GM19328 (cell line): ENCODE results near the gene KCTD16.

ENCODE experiments used
- ATAC-seq: cut with Tn5 transposase; IDR thresholded peaks from one replicate; pipeline ENCODE4 v1.9.1; 2021; ENCODE audit warnings: mild to moderate bottlenecking, moderate library complexity; ENCODE audit not compliant: unreplicated experiment

KCTD16 gene

DNA sequence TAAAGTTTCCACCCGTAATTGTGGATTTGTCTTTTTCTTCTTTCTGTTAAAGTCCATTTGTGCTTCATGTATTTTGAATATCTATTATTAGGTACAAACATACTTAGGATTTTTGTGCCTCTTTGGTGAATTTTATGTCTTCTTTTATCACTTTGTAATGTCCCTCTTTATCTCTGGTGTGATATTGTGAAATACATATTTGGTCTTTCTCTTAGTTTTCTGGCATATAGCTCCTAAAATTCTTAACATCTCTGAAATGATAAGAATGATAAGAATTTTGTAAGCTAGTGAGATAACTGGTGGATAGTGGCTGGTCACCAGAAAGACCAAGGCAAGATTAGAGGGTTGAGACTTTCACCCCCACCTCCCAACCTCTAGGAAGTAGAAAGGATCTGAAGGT lies 111.1 kb downstream of the KCTD16 start:
- ATAC-seq: no peak

DNA sequence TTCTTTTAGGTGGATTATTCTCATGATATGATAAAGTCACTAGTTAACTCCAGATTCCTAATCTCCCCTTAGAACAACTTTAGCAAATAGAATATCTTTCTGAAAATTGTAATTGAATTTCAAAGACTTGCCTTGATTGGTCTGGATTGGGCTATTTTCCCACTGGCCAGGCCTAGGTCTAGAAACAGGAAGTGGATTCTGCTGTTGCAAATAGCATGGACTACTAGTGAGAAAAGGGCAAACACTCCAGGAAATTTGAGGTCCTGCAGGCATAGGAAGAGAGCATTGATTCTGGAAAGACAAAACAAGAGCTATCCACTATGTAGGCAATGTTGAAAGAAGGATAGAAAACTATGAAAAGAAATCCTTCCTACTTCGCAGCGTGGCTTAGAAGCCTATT lies 113.4 kb downstream of the KCTD16 start:
- ATAC-seq: no peak

DNA sequence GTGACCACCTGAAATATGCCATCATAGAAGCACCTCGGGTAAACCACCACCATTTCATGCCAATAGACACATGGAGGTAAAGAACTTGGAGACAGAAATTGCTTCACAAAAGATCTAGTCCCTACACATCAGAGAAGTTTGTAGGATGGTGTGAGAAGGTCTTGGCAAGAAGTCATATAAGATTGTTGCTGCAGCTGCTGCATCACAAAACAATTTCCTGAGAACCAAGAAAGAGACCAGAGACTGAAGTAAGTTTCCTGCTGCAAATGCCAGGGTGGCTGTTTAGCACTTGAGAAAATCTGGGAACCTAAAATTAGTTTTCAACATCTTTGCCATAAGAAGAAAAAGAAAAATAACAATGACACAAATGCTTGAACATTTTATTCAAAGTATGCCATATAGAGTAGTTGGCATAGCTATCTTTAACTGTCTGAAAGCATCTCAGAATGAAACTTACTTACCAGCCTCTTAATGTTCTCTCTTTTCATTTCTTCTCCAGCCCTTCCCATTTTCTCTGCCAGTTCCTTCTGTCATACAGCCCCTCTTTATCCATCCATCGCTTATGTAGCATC lies 114.3 kb downstream of the KCTD16 start:
- no peak for ATAC-seq

DNA sequence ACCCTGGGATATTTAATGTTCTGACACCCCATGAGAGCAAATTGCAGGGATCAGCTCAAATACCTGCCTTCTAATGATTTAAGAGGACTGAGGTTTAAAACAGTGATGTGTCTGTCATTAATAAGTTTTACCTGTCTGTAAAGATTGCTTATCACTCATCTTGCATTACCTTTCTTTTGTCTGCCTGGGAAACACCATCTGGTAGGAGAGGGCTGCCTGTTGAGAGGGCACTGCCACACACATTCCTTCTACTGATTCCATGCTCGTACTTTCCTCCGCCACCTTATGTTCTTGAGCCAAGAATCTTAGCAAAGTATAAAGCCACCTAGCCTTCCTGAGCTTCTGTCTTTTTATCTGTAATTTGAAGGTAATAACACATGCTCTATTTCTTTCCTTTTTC lies 118.6 kb downstream of the KCTD16 start:
- no peak for ATAC-seq

DNA sequence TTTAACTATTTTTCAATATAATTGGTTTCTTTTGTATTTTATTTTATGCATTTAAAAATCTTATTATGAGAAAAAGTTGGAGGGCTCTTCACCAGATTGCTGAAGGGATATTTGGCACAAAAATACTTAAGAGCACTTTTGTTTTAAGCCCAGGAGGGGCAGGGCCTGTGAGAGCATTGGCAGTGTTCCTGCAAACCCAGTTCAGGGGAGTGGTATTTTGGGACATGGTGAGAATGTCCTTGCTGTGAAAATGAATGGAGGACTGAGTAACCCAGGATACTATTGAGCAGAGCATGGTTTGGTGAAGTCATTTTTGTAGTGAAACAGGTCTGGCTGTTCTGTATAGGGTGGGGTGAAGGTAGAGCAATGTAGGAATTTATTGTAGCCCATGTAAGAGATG lies 121.4 kb downstream of the KCTD16 start:
- ATAC-seq: no peak

DNA sequence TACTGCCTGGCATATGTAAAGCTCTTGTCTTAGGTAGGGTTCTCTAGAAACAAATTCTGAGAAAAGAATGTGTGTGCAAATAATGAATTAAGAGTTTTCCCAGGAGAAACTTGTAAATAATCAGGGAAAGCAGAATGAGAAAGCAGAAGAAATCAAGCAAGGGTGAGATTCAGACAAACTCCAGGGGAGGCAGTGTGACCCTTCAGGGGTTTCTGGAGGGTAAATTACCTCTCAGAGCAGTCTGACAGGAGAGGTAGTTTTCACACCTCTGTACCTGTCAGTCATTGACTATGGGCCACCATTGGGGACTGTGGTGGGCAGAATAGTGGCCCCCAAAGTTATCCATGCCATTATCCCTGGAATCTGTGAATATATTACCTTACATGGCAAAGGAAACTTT lies 124.6 kb downstream of the KCTD16 start:
- ATAC-seq: no peak

DNA sequence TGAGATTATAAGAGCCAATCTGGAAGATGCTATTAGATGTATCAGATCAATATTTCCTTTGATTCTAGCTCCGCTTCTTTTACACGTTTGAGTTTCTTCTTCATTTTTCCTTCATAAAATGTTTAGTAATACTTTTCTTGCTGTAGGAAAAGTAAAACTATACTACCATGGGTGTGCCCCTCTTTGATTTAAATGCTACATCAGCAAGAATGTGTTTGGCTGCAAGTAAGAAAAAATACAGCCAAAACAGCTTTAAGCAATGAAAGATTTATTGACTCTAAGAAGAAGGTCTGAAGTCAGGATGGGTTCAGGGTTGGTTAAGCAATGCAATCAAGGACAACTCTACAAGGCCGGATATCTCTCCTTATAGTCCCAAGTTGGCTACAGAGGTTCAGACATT lies 126.4 kb downstream of the KCTD16 start:
- no peak for ATAC-seq

DNA sequence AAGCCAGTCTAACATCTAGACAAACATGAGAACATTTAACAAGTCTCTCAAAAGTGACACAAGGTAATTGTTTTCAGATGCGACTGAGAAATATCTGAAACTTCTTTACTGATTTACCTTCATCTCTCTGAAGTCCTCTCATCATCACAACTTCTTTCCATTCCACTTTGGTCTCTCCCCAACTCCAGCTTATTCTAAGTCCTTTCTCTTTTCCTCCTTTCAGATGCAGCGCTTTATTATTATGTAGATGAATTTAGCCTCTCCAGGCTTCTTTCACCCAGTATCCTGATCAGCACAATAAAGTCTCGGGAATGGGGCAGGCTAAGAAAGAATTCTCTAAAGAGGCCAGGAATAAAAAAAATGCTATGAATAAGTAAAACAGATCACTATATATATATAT lies 128.0 kb downstream of the KCTD16 start:
- no peak for ATAC-seq

DNA sequence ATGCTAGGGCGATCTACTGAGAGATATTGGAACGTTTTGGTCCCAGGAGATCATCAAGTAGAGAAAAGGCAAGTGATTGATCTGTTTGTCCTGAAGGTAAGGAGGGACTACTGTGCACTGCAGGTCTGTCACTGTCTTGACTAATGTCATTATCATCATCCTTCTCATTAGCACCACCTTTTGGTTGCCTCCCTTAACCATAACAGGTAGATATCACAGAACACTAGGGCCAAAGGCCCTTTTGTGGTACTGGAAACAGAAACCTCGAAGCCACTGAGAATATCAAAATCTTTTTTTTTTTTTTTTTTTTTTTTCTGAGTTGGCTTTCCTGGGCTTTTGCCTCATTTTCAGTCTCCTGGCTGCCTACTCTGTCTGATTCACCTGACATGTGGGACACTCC lies 134.0 kb downstream of the KCTD16 start:
- no peak for ATAC-seq

DNA sequence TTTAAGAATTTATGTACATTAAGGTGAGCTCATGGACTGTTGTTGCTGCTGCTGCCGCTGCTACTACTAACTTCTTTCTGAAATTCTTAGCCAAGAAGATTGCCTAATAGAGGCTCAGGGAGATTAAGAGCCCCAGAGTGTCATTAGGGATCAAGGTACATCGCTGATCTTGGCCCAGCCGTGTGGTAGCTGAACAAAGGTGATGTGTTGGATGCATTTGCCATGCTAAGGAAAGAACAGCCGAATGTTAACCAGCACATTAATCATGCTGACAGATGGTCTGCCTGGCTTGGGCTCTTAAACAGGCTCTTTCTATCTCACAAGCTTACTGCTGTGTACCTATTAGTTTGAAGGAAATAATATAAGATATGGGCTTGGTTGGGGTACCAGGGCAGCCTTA lies 137.1 kb downstream of the KCTD16 start:
- ATAC-seq: no peak

DNA sequence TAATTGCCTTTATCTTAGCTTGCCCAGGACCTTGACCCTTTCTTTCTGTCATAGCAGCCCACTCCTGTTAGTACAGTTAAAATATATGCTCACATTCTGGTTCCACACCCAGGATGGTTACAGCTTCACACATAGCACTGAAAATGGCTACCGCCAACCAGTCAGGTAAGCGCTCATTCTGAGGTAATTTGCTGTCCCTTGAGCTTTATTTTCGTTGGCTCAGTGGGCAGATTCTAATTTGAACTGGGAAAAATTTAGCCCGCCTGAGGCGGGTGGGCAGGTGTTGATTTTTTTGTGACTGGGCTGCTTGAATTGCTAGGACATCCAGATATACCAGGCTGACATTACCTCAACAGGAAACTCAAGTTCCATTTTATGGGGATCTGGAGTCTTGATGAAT lies 137.5 kb downstream of the KCTD16 start:
- no peak for ATAC-seq

DNA sequence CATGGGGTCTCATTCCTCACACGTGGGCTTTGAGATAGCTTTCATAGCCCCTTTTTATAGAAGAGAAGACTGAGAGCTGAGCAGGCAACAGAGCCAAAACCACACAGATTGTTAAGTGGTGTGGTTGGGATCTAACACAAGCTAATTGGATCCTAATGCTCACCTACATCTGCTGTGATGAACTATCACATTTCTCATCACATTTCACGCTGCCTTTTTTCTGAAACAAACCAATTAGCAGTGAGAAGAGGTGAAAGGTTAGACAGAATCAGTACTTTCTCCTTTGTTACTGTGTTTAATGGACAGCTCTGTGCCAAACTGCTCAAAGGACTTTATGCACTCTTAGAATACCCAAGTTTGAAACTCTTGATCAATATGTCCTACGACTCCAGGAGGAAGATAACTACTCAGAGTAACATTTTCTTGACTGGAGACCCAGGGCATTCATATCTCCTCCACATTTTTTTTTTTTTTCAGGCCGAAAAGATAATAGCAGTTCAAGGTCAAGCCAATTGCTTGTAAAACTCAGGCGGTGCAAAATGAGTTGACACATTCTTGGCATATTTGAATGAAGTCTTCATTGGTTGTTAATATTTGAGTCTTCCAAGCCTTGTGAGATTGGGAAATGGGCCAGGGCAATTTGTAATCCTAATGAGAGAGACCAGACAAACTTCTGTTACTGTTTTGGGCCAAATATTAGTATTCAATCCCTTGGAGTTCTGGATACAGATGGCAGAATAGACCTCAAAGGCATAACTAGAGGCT lies 138.4 kb downstream of the KCTD16 start:
- no peak for ATAC-seq

DNA sequence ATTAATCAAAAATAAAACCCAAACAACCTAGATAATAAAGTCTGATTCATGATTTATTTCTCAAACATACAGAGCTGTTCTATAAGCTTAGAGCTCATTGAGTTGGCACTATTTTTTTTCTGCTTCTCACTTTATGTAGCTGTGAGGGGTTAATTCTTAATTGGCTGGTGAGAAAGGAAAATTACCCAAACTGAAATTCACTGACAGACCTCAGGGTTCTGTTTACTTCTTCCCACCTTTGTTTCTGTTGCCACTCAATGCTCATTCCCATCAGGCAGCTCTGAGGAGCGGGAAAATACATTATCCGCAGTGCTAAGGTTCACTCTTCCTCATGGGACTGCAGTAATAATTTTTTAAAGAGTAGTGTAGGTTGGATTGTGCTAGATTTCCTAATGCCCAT lies 139.9 kb downstream of the KCTD16 start:
- no peak for ATAC-seq

DNA sequence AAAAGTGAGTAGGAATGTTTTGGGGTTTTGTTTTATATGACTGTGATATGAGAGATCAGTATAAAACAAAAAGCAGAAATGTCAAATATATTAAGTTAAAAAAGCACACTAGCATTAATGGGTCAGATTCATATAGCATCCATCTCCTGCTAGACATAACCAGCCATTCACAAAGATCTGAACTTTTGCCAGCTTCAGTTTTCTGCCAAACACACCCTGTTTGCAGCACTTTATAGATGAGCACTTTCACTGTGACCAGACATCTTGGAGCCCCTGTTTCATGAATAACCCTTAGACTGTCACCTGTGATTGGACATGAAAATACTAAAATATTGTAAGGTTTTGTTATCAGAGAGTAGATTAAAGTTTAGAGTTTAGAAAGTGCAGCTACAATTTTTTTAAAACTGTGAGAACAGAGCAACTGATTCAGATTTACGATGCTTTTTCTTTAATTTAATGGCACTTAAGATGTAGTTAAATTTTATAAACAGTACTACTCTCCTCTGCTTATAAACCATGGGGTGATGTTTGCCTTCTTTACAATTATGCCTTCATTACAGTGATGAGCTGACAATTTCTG lies 142.6 kb downstream of the KCTD16 start:
- no peak for ATAC-seq

DNA sequence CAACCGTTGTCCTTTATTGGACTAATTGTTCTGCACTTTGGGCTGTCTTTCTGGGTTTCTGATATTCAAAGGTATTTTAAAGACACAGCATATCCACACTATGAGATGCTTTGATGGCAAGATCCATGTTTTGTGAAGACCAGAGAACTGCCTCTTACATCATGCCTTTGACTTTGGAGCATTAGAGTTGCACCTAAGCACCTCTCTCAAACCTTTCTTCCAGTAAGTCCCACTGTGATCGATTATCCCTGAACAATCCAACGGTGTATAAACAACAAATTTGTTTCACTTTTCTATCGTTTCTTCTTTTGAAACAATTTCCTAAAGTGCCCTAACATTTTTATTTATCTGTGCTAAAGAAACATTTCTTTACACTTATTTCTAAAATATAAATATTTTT lies 144.4 kb downstream of the KCTD16 start:
- ATAC-seq: no peak

DNA sequence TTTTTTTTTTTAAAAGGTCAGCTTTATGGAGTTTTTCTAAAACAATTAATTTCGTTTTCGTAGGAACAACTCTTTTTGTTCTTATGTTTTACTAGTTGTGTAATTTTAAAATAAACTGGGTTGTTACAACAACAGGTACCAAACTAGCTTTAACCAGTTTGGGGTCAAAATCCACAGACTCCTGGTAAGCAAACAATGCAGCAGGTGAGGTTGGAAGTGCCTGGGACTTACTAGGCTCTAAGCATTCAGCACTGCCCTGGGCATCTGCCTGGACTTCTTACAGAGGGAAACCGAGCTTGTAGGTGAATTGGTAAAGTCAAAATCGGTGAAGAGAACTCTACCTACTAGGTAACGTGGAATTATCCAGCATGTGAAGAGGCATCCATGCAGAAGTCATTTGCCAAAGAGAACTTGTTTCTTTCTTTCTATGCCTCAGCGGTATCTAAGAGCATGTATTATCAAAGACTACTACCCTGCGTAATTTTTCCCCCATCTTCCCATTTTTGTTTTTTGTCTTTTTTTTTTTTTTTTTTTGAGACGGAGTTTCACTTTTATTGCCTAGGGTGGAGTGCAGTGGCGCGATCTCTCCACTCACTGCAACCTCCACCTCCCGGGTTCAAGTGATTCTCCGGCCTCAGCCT lies 145.4 kb downstream of the KCTD16 start:
- no peak for ATAC-seq

DNA sequence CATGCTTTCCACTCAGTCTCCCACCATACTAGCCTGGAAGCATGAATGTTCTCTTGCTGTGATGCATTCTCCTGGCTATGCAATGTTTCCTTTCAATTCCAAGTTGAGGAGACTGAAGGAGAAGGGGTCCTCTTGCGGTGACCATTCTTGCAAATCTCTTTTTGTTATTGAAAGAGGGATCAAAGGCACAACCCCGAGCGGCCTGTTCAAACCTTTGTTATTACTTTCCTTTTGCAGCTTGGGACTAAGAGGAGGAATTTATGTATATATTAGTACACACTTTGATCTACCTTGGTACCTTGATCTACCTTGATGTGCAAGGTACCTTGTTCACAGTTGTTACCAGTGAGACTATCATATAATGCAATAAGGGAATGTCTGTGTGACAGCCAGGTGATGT lies 147.3 kb downstream of the KCTD16 start:
- no peak for ATAC-seq

DNA sequence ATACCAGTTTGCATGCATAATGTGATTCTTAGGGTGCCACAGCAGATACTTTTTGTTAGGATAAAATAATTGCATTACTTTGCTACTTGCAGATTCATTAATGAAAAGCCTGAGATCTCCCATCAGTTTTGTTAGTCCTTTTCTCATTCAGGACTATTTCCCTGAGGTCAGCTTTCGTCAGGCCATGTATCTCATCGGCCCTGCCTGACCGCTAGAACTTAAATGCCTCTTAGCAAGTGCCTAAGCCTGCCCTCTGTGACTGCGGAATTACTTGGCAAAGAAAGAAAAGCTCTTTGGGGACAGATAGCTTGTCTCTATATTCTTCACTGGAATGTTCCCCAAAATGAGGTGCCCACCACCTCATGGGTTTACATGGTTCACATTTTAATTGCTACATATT lies 147.8 kb downstream of the KCTD16 start:
- no peak for ATAC-seq

DNA sequence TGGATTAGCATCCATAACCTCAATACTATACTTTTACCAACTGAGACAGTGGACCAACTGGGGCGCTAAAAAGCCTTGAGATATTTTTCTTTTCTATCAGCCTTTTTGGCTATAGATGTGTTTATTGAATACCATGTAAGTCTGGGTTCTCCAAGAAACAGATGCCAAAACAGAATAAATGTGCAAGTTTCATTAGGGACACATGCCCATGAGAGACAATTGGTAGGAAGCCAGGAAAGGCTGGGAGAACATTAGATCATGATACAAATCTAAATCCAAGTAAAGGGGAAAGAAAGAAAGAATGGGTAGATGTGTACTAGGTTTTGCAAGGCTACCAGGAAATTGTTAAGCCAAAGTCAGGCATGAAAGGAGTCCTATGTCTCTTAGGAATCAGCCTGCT lies 152.5 kb downstream of the KCTD16 start:
- ATAC-seq: no peak

DNA sequence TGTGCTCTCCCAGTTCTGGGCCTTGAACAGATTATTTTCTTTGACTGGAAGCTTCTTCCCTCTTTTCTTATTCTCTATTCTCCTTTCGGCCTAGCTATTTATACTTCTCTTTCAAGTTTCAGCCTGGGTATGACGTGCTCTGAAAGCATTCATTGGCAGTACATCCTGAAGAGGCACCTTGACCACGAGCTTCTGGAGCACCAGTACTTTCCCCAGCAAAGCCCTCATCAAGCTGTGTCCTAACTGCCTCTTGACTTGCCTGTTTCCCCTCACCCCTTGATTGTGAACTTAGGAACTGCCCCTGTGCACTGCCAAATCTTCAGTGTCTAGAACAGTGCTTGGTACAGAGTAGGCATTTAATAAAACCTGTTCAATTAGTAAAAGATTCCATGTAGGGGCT lies 154.9 kb downstream of the KCTD16 start:
- ATAC-seq: no peak

DNA sequence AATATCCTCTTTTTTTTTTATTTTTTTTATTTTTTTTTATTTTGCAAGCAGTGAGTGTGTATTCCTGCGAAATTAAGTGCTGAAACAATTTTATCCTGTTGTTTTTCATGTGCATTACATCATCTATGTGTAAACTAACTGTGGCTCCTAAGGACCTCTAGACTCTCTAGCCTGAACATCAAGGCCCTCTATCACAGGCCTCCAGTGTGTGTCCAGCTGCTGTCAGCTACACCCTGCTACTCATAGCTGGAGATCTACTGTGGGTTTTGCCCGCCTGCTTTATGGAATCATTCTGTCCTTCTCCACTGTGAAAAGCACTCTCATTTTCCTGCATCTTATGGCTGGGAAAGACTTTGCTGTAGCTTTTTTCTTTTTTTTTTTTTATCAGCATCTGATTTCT lies 157.8 kb downstream of the KCTD16 start:
- no peak for ATAC-seq

DNA sequence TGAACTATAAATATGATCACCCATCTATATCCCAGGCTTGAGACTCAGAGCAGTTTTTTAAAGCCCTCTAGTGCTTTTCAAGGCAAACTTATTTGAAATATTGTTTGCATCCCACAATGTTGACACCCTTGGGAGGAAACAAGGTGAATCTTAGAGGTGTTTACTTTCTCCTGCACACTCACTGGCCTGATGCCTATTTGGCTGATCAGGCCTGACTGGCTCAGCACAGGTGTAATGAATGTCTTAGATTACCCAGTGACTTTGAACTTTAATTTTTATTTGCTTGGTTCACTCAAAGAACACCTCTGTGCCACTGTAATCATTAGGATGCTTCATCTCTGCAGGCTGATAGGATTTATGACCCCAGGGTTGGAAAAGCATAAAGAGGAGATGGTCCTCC lies 158.3 kb downstream of the KCTD16 start:
- ATAC-seq: no peak
